Stimulated activated CD4-positive, alpha-beta T cell treated with anti-CD3 and anti-CD28 coated beads, Interleukin-4, amount 100 ng/mL, for 1 hour (primary cell): ENCODE data around the gene ASCL2.
"Not testable (repeated sequence)": the region's sequence is repeated elsewhere in the genome, so short reads cannot be mapped to it uniquely, and the experiment has no call there.

Experiments
- DNase-seq: peaks from one replicate; pipeline ENCODE4 v3.0.0-alpha.2; 2020

Gene ASCL2

GRCh38 chr11:2259466-2259830 is 10.9 kb downstream of the ASCL2 start:
- DNase-seq: no peak

GRCh38 chr11:2258501-2259465 is 11.6 kb downstream of the ASCL2 start:
- DNase-seq: no peak

GRCh38 chr11:2256951-2257700 is 13.3 kb downstream of the ASCL2 start:
- DNase-seq: no peak

GRCh38 chr11:2256293-2256913 is 14.0 kb downstream of the ASCL2 start:
- no peak for DNase-seq

GRCh38 chr11:2252018-2252417 is 18.4 kb downstream of the ASCL2 start:
- no peak for DNase-seq

GRCh38 chr11:2251138-2251537 is 19.2 kb downstream of the ASCL2 start:
- DNase-seq: no peak

- DNase-seq: no peak
Observed at GRCh38 chr11:2250485-2250884, 19.9 kb downstream of the ASCL2 start.

- DNase-seq: no peak
Observed at GRCh38 chr11:2250041-2250440, 20.3 kb downstream of the ASCL2 start.

GRCh38 chr11:2249189-2249916 is 21.0 kb downstream of the ASCL2 start:
- DNase-seq: no peak

- no peak for DNase-seq
Observed at GRCh38 chr11:2248762-2249161, 21.6 kb downstream of the ASCL2 start.

- DNase-seq: no peak
Observed at GRCh38 chr11:2248242-2248641, 22.1 kb downstream of the ASCL2 start.

- no peak for DNase-seq
Observed at GRCh38 chr11:2247496-2247895, 22.9 kb downstream of the ASCL2 start.

- no peak for DNase-seq
Observed at GRCh38 chr11:2240834-2241233, 29.6 kb downstream of the ASCL2 start.

GRCh38 chr11:2237457-2238238 is 32.7 kb downstream of the ASCL2 start:
- DNase-seq: no peak

- not testable (repeated sequence) for DNase-seq
Observed at GRCh38 chr11:2236381-2237134, 33.8 kb downstream of the ASCL2 start.

- DNase-seq: no peak
Observed at GRCh38 chr11:2235588-2236326, 34.6 kb downstream of the ASCL2 start.

- DNase-seq: no peak
Observed at GRCh38 chr11:2234963-2235362, 35.4 kb downstream of the ASCL2 start.

GRCh38 chr11:2233693-2234455 is 36.5 kb downstream of the ASCL2 start:
- no peak for DNase-seq

- DNase-seq: no peak
Observed at GRCh38 chr11:2229713-2230297, 40.6 kb downstream of the ASCL2 start.
